WTC11 (cell line): ENCODE data around the gene OPRM1. TPM values are rescaled to one million over a fixed set of nuclear protein-coding genes. Genes with fewer than 3 reads are reported as not detected.

Source experiments
- ATAC-seq: fragments of 200-7000 bp; cut with Tn5 transposase; 2 replicates; pipeline ENCODE4 v1.10.0; 2021; ENCODE audit warnings: mild to moderate bottlenecking, moderate library complexity
- CTCF ChIA-PET: fragments of 300-600 bp; sonication (Branson Sonifier 250); formaldehyde crosslinking; loops from one replicate; lab custom pipeline; 2021; ENCODE audit warnings: antibody characterized with exemption; lab: Charles Lee
- POLR2A ChIA-PET: fragments of 350-600 bp; sonication (Branson Sonifier 250); formaldehyde crosslinking; loops from one replicate; lab custom pipeline; 2021; ENCODE audit warnings: antibody characterized with exemption; lab: Charles Lee
- DNase-seq: peaks from one replicate; pipeline ENCODE4 v3.0.0; 2021; ENCODE audit warnings: low spot score
- H3K27ac Mint-ChIP-seq: 2 replicates; pipeline ENCODE4 v1.8.0; 2021; ENCODE audit warnings: mixed read lengths
- H3K27me3 Mint-ChIP-seq: 2 replicates; pipeline ENCODE4 v1.8.0; 2021; ENCODE audit warnings: low read depth, mild to moderate bottlenecking, moderate library complexity, mixed read lengths
- H3K36me3 Mint-ChIP-seq: 2 replicates; pipeline ENCODE4 v1.8.0; 2021; ENCODE audit warnings: mixed read lengths
- H3K4me1 Mint-ChIP-seq: 2 replicates; pipeline ENCODE4 v1.8.0; 2022; ENCODE audit warnings: mixed read lengths
- H3K4me3 Mint-ChIP-seq: 2 replicates; pipeline ENCODE4 v1.8.0; 2021; ENCODE audit warnings: mild to moderate bottlenecking, moderate library complexity, mixed read lengths
- H3K9me3 Mint-ChIP-seq: 2 replicates; pipeline ENCODE4 v1.8.0; 2021; ENCODE audit warnings: mixed read lengths
- ARID4B ChIP-seq: sonication (generic); formaldehyde crosslinking; IDR thresholded peaks from 2 replicates; pipeline ENCODE4 v1.8.0; 2023; ENCODE audit warnings: missing genetic modification reagents, mild to moderate bottlenecking, borderline replicate concordance
- CTCF ChIP-seq: fragments of 200-600 bp; IDR thresholded peaks from 2 replicates; pipeline ENCODE4 v1.8.0; 2022; ENCODE audit warnings: antibody characterized with exemption
- FOXK1 ChIP-seq: sonication (generic); formaldehyde crosslinking; IDR thresholded peaks from 2 replicates; pipeline ENCODE4 v1.8.0; 2022; ENCODE audit warnings: mild to moderate bottlenecking, moderate library complexity, missing genetic modification reagents
- FOXP4 ChIP-seq: sonication (generic); formaldehyde crosslinking; IDR thresholded peaks from 2 replicates; pipeline ENCODE4 v1.8.0; 2022; ENCODE audit warnings: mild to moderate bottlenecking, missing genetic modification reagents
- GABPB1 ChIP-seq: sonication (generic); formaldehyde crosslinking; IDR thresholded peaks from 2 replicates; pipeline ENCODE4 v1.8.1; 2023; ENCODE audit warnings: mild to moderate bottlenecking, missing genetic modification reagents
- IRF2 ChIP-seq: sonication (generic); formaldehyde crosslinking; IDR thresholded peaks from 2 replicates; pipeline ENCODE4 v1.8.0; 2022; ENCODE audit warnings: low read depth, missing genetic modification reagents, borderline replicate concordance
- MYBL2 ChIP-seq: sonication (generic); formaldehyde crosslinking; IDR thresholded peaks from 2 replicates; pipeline ENCODE4 v1.8.1; 2023; ENCODE audit warnings: mild to moderate bottlenecking, moderate library complexity, missing genetic modification reagents
- SMAD4 ChIP-seq: sonication (generic); formaldehyde crosslinking; IDR thresholded peaks from 2 replicates; pipeline ENCODE4 v1.8.0; 2022; ENCODE audit warnings: mild to moderate bottlenecking, missing genetic modification reagents
- SOX15 ChIP-seq: fragments of 250-450 bp; sonication (Bioruptor Pico); IDR thresholded peaks from 2 replicates; pipeline ENCODE4 v1.9.0; 2021; ENCODE audit warnings: mild to moderate bottlenecking
- SP1 ChIP-seq: sonication (generic); formaldehyde crosslinking; conservative IDR thresholded peaks from 2 replicates; pipeline ENCODE4 v1.8.1; 2022; ENCODE audit warnings: missing genetic modification reagents
- TCF7 ChIP-seq: sonication (generic); formaldehyde crosslinking; IDR thresholded peaks from 2 replicates; pipeline ENCODE4 v1.8.0; 2022; ENCODE audit warnings: mild to moderate bottlenecking, low read depth, missing genetic modification reagents, moderate library complexity
- USF2 ChIP-seq: sonication (generic); formaldehyde crosslinking; IDR thresholded peaks from 2 replicates; pipeline ENCODE4 v1.8.1; 2023; ENCODE audit warnings: mild to moderate bottlenecking, missing genetic modification reagents, moderate library complexity
- ZBTB21 ChIP-seq: sonication (generic); formaldehyde crosslinking; IDR thresholded peaks from 2 replicates; pipeline ENCODE4 v1.8.1; 2023; ENCODE audit warnings: mild to moderate bottlenecking, missing genetic modification reagents, borderline replicate concordance
- ZNF423 ChIP-seq: fragments of 250-450 bp; sonication (Bioruptor Pico); IDR thresholded peaks from 2 replicates; pipeline ENCODE4 v2.1.2; 2022; ENCODE audit warnings: mild to moderate bottlenecking, moderate library complexity
- ZNF532 ChIP-seq: fragments of 250-450 bp; sonication (Bioruptor Pico); IDR thresholded peaks from 2 replicates; pipeline ENCODE4 v1.9.0; 2021; ENCODE audit warnings: mild to moderate bottlenecking, borderline replicate concordance
- total RNA-seq: library from RNA; stranded (reverse); gene quantifications from 3 replicates; pipeline ENCODE4 v1.2.3, GENCODE V29; 2021

OPRM1 gene
- total RNA-seq, 1 experiment from 2014 or later: not detected

- Mint-ChIP-seq H3K9me3 (no peaks in the 10 kb centered on the region), H3K27ac (no peak overlapping the region), H3K36me3 (no peaks in the 10 kb centered on the region), H3K4me1 (peaks cover 8% of the 10 kb centered on the region), H3K27me3 (no peaks in the 10 kb centered on the region), H3K4me3 (no peak overlapping the region)
- DNase-seq (no peak), ATAC-seq (no peak)
- CTCF ChIA-PET: no interaction called here
- POLR2A ChIA-PET: no interaction called here
- TF ChIP-seq ZNF532 (CRISPR knock-in tag) (no peak), CTCF (no peak), MYBL2 (CRISPR knock-in tag) (no peak), SP1 (CRISPR knock-in tag) (no peak), ARID4B (no peak), USF2 (CRISPR knock-in tag) (no peak), IRF2 (CRISPR knock-in tag) (no peak), SOX15 (CRISPR knock-in tag) (no peak), TCF7 (CRISPR knock-in tag) (no peak), ZBTB21 (CRISPR knock-in tag) (no peak), FOXP4 (CRISPR knock-in tag) (no peak), FOXK1 (no peak), ZNF423 (CRISPR knock-in tag) (no peak), GABPB1 (CRISPR knock-in tag) (no peak), SMAD4 (CRISPR knock-in tag) (no peak)
Observed at GRCh38 chr6:154233383-154233782, 194.3 kb downstream of the OPRM1 start.
